ENCODE results near the gene B3GALT4.

DNA sequence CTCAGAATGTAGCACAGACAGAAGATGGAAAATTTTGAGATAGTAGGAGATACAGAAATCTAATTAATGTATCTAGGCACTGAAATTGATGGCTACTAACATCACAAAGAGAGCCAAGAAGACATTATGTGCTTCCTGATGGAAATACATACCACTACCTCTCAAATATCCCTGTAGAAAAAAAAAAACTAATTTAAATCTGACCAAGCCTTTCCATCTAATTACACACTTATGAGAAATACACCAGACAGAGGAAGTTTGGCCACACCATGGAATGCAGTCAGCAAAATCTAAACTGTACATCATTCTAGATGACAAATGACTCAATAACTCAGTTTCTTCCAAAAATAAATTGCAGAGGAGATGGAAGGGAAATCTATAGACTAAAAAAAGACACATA, 24.2 kb upstream of the B3GALT4 start:
- TF ChIP-seq ZNF274 (IDR thresholded peaks at IDR 0.05; ENCODE audit: low read depth, low read length) (no peak), YY1 (IDR thresholded peaks at IDR 0.05; ENCODE audit: insufficient read depth, insufficient read length) (no peak), SUZ12 (IDR thresholded peaks at IDR 0.05; ENCODE audit: extremely low read depth, insufficient read depth, insufficient read length) (no peak)
